Lung microvascular endothelial cell (primary cell): ENCODE data around the gene XKRX. TPM values are rescaled to one million over a fixed set of nuclear protein-coding genes. Genes with fewer than 3 reads are reported as not detected.
A peak's percentile ranks its signal among the peaks of the same experiment; 100 is the strongest.

Source experiments
- DNase-seq, 2 donors: peaks; one replicate each; pipeline versions ENCODE4 v3.0.0 to v3.0.0-alpha.2; 2010; ENCODE audit warnings: low read depth in 2 of 2
- total RNA-seq: library from RNA; depleted of rRNA; stranded (reverse); fragments of >200 nt; gene quantifications from 2 replicates; pipeline ENCODE4 v1.2.1, GENCODE V29; 2014

Gene XKRX
- total RNA-seq, 1 donor from 2014 or later: under 0.01 TPM

DNA sequence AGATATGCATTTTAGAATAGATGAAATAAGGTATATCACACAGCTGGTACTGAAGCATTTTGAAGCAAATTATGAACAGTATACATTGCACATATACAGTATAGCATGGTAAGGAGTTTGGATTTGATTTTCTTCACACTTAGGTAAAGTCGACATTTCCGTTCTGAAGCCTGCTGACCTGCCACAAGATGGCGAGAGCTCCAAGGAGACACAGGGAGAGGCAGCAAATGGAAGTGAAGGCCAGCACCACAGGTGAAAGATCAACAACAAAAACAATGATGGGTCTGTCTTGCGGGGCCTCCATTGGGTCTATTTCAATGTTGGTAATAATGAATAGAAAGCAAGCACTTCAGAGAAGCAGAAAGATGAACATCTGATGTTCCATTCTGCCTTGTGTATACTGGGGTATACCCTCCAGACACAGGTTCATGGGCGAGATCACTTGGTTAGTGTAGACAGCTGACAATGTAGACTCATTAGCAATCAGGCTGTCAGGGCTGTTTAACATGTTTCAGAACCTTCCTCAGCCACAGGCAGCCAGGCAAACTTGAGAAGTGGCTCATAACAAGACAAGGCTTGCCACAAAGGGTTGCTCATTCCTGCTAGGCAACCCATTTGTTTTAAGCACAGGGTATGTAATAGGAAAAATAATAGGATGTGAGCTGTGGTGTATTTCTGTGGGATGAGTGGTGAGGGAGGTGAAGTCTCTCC, 33.2 kb downstream of the XKRX start:
- DNase-seq: peak; percentile 32 to 50

GRCh38 chrX:100883654-100884053, 45.1 kb downstream of the XKRX start:
- peak in 1 of 2 donors; percentile 65 for DNase-seq

DNA sequence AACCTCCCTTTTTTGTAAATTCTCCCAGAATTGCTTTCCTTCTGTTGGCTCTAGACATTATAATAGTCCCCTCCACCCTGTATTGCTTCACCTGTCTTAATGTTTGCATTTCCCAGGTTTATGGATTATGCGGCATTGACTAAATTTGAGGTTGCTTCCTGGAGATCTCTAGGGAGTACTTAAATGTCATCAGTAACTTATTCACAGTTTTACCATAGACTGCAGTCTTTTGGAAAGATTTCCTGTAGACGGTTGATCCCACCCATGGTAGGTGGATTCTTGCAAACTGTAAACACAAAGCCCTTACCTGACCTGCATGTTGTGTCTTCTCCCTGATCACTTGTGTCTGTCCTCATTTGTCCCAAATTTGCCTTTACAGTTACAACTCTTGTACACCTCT, 48.3 kb downstream of the XKRX start:
- no peak for DNase-seq

GRCh38 chrX:100874325-100874724, 54.4 kb downstream of the XKRX start, which contains the start of gene NOX1:
NOX1 (minus strand) TSS chrX:100874359; CDS start chrX:100874139, 220 bp downstream.
- DNase-seq: no peak

DNA sequence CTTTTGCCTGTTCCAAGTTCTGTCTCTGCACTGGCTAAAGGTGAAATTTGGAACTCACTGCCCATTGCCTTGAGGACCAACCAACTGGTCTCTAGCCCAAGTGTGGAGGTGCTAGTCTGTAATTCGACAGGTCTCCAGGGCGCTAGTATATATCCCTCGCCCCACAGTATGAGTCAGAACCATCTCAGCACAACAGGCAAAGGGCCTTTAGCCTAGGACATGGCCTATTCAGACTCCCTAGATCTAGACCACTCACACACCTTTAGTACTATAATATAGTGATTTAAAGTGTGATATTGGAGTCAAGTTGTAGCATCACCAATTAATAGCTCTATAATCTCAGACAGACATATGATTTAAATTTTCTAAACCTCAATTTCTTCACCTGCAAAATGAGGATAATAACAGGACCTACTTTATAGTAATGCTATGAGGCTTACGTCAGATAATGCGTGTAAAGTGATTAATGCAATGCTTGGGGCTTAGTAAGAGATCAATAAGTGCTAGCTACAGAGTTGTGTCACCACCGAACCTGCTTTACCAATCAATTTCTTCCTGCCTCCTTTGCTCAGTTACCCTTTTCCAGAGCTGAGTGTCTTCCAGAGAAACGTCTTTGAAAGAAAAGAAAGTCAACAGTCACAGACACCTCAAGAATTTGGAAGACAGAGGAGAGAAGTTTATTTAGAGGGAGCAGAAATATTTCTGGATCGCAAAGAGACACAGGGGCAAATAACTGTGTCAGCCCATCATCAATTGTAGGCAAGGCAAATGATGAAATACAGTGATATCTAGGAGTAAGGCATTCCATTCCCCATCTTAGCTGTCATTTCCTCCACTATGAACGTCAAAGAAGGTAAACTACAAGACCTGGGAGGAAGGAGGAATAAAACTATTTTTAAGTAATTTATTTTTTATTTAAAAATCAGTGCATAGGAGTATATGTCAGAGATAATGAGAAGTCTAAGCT, 56.8 kb downstream of the XKRX start:
- DNase-seq: no peak

DNA sequence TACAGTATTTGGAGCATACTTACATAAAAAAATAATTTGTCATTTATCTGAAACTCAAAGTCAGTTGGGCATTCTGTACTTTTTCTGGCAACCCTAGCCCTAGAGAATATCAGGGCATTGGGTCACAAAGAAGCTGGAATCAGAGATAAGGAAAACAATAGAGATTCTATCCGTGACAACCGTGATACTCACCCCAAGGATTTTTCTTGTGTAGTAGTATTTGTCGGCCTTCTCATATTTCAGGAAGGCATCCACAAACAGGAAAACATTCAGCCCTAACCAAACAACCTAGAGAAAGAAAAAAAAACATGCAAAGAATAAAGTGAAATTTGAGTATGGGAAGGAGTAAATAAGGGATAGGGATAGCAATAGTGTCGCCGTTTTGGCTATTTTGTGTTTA, 58.2 kb downstream of the XKRX start:
- peak; percentile 1 to 47 for DNase-seq

DNA sequence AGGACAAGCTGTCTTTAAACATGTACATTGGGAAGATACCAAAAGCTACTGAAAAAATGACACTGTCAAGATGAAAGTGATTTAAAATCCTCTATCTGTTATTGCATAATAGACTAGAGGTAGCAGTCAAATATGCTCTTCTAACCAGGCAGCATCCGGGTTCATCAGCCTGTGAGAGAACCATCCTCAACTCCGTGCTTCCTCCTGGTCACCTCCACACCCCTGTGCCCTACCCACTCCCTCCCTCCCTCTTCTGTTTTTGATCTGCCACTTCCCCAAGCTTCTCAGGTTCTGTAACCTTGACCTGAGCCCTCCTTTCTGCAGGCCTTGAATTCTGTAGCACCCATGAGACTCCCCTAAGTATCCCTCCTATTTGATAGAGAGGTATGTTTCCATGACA, 60.4 kb downstream of the XKRX start:
- no peak for DNase-seq

DNA sequence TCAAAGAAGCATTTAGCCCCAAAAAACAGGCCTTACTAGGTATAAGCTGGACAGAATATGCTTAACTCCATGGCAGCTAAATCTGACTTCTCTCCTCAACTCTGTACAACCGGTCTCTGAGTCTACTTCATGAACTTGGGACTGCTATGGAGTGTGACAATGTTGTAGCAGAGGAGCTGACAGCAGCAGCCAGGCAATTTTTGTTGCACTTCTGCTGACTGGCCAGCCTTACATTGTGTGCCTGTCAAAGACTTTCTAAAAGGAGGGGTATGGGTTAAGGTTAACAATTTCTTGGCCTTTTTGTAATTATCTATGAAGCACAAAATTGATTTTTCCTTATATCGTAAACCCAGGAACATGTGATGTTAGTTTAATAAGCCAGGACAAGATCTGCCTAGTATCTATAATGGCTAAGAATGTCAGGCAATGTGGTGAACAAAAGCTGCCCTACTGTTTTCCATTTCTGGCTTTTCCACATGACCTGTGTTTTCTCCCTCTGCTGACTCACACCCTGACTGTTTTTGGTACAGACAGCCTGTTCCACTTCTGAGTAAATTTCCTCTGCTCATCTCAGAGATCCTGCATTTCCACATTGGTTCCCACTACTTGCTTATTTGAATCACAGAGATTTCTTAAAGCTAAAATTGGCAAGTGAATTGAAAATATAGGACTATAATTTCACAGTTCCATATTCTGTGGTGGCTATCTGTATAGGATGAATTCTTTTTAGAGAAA, 63.9 kb downstream of the XKRX start:
- peak; percentile 59 to 68 for DNase-seq

Other genes with a start within 250 kb of the XKRX start
- gene SYTL4, start 196.8 kb downstream of the XKRX start, total RNA-seq: 18.1 and 51.4 TPM in 2 replicates
- 11.1 and 11.9 TPM in 2 replicates for gene CSTF2, start 108.5 kb downstream of the XKRX start, total RNA-seq
- gene NOX1, start 54.6 kb downstream of the XKRX start, total RNA-seq: not detected in 2 replicates
- not detected in 2 replicates for gene ARL13A, start 40.8 kb upstream of the XKRX start, total RNA-seq
- gene TRMT2B, start 123.2 kb upstream of the XKRX start, total RNA-seq: 13.9 and 14.4 TPM in 2 replicates
- 0.99 and 4.8 TPM in 2 replicates for gene TMEM35A, start 150.0 kb upstream of the XKRX start, total RNA-seq
- 4.2 and 10.9 TPM in 2 replicates for gene CENPI, start 169.3 kb upstream of the XKRX start, total RNA-seq